SK-N-SH (cell line): ENCODE measurements around the gene USP12. TPM values are rescaled to one million over a fixed set of nuclear protein-coding genes. Genes with fewer than 3 reads are reported as not detected.

Experiments used
- CTCF ChIA-PET: fragments of 300-600, 350-600 bp; formaldehyde crosslinking; extraction: SDS; loops from one replicate; lab custom pipeline; 2021; lab: Yijun Ruan, JAX
- POLR2A ChIA-PET: fragments of 350-600 bp; sonication (Branson Sonifier 250); formaldehyde crosslinking; extraction: SDS; loops from one replicate; lab custom pipeline; 2020; ENCODE audit warnings: antibody characterized with exemption, inconsistent platforms; lab: Yijun Ruan, JAX
- DNase-seq: peaks from one replicate; pipeline ENCODE4 v3.0.0; 2012
- H2AFZ ChIP-seq: fragments of 200-600 bp; sonication (generic); 2 replicates; pipeline ENCODE4 v1.8.1; 2016; ENCODE audit warnings: antibody characterized with exemption, mild to moderate bottlenecking, low read depth
- H3F3A ChIP-seq: fragments of 200-600 bp; sonication (generic); replicated peaks from 2 replicates; pipeline ENCODE3; 2016; ENCODE audit warnings: antibody characterized with exemption, mild to moderate bottlenecking; ENCODE audit not compliant: insufficient read depth
- H3K27ac ChIP-seq, 2 experiments: fragments of 200-500 bp in 1 of 2; fragments of 200-600 bp in 1 of 2; sonication (Bioruptor generic) in 1 of 2; sonication (generic), shearing (Covaris generic) in 1 of 2; 2 replicates each; pipeline versions ENCODE4 v1.5.1 to v1.6.1; 2014 to 2016; ENCODE audit warnings: low read depth in 2 of 2, inconsistent platforms in 1 of 2, low read length in 1 of 2, mild to moderate bottlenecking in 1 of 2, mixed read lengths in 1 of 2
- H3K27me3 ChIP-seq: fragments of 200-600 bp; sonication (generic), shearing (Covaris generic); 2 replicates; pipeline ENCODE4 v1.6.1; 2016; ENCODE audit warnings: mixed run types; ENCODE audit not compliant: insufficient read depth
- H3K36me3 ChIP-seq, 2 experiments: fragments of 200-500 bp in 1 of 2; fragments of 200-600 bp in 1 of 2; sonication (Bioruptor generic) in 1 of 2; sonication (generic) in 1 of 2; replicated peaks in 1 of 2; 2 replicates each; pipeline versions ENCODE3 to v1.5.1; 2014 to 2016; ENCODE audit warnings: low read length in 1 of 2, mild to moderate bottlenecking in 1 of 2; ENCODE audit not compliant: insufficient read depth in 2 of 2, control insufficient read depth in 1 of 2
- H3K4me1 ChIP-seq, 2 experiments: fragments of 200-500 bp in 1 of 2; fragments of 200-600 bp in 1 of 2; sonication (Bioruptor generic) in 1 of 2; sonication (generic), shearing (Covaris generic) in 1 of 2; 2 replicates each; pipeline versions ENCODE4 v1.5.1 to v1.6.1; 2014 to 2016; ENCODE audit warnings: low read depth in 1 of 2, low read length in 1 of 2, mixed run types in 1 of 2; ENCODE audit not compliant: insufficient read depth in 2 of 2, control insufficient read depth in 1 of 2
- H3K4me2 ChIP-seq: fragments of 200-600 bp; sonication (generic), shearing (Covaris generic); 2 replicates; pipeline ENCODE4 v1.6.1; 2017; ENCODE audit warnings: mixed run types
- H3K4me3 ChIP-seq, 2 experiments: fragments of 200-500 bp in 1 of 2; fragments of 200-600 bp in 1 of 2; sonication (Bioruptor generic) in 1 of 2; sonication (generic), shearing (Covaris generic) in 1 of 2; 2 replicates each; pipeline versions ENCODE4 v1.5.1 to v1.8.1; 2014 to 2016; ENCODE audit warnings: low read depth in 2 of 2, inconsistent platforms in 1 of 2, low read length in 1 of 2, mild to moderate bottlenecking in 1 of 2, mixed read lengths in 1 of 2, moderate library complexity in 1 of 2
- H3K79me2 ChIP-seq: fragments of 200-600 bp; sonication (generic); 2 replicates; pipeline ENCODE4 v1.8.1; 2017; ENCODE audit warnings: mild to moderate bottlenecking; ENCODE audit not compliant: insufficient read depth
- H3K9ac ChIP-seq: fragments of 200-600 bp; sonication (generic); 2 replicates; pipeline ENCODE4 v1.6.1; 2017; ENCODE audit warnings: mixed run types
- H3K9me2 ChIP-seq: fragments of 200-600 bp; sonication (generic); 2 replicates; pipeline ENCODE4 v1.6.1; 2017; ENCODE audit warnings: mixed run types
- H3K9me3 ChIP-seq: fragments of 200-600 bp; sonication (generic); 2 replicates; pipeline ENCODE4 v1.6.1; 2017; ENCODE audit warnings: mixed run types, mild to moderate bottlenecking, moderate library complexity
- H4K20me1 ChIP-seq: fragments of 200-600 bp; sonication (generic); 2 replicates; pipeline ENCODE4 v1.6.1; 2017; ENCODE audit warnings: mild to moderate bottlenecking, mixed run types; ENCODE audit not compliant: insufficient read depth
- CHD2 ChIP-seq: fragments of 150-350 bp; IDR thresholded peaks from 2 replicates; pipeline ENCODE4 v1.6.1; 2018; ENCODE audit warnings: low read length; ENCODE audit not compliant: partially characterized antibody
- CTCF ChIP-seq: fragments of 200-600 bp; sonication (generic); IDR thresholded peaks from 2 replicates; pipeline ENCODE4 v1.6.1; 2017; ENCODE audit warnings: antibody characterized with exemption, mild to moderate bottlenecking, moderate library complexity
- ELF1 ChIP-seq: IDR thresholded peaks from 2 replicates; pipeline ENCODE4 v1.4.0; 2012
- EP300 ChIP-seq, 2 experiments: IDR thresholded peaks; 2 replicates each; pipeline versions ENCODE4 v1.4.0 to v1.6.1; 2012; ENCODE audit warnings: borderline replicate concordance in 1 of 2, low read depth in 1 of 2, low read length in 1 of 2
- FOXJ3 ChIP-seq: sonication (generic); formaldehyde crosslinking; IDR thresholded peaks from 2 replicates; pipeline ENCODE4 v1.5.1; 2020; ENCODE audit warnings: mild to moderate bottlenecking, missing genetic modification reagents
- FOXM1 ChIP-seq: IDR thresholded peaks from 2 replicates; pipeline ENCODE4 v1.4.0; 2012; ENCODE audit warnings: low read depth, mild to moderate bottlenecking
- GATA2 ChIP-seq: sonication (generic); formaldehyde crosslinking; IDR thresholded peaks from 2 replicates; pipeline ENCODE4 v1.5.0; 2020; ENCODE audit warnings: mild to moderate bottlenecking, missing genetic modification reagents
- MAX ChIP-seq: IDR thresholded peaks from 2 replicates; pipeline ENCODE4 v1.4.0; 2012; ENCODE audit warnings: low read depth
- NFIC ChIP-seq: IDR thresholded peaks from 2 replicates; pipeline ENCODE4 v1.4.0; 2012; ENCODE audit warnings: borderline replicate concordance
- NRF1 ChIP-seq: IDR thresholded peaks from 2 replicates; pipeline ENCODE4 v1.6.1; 2012; ENCODE audit warnings: low read depth, mild to moderate bottlenecking, low read length
- POLR2AphosphoS5 ChIP-seq: IDR thresholded peaks from 2 replicates; pipeline ENCODE4 v1.6.1; 2012; ENCODE audit warnings: low read depth, low read length
- RAD21 ChIP-seq: IDR thresholded peaks from 2 replicates; pipeline ENCODE4 v1.6.1; 2012; ENCODE audit warnings: mild to moderate bottlenecking, low read length
- REST ChIP-seq: IDR thresholded peaks from 2 replicates; pipeline ENCODE4 v1.6.1; 2012; ENCODE audit warnings: mild to moderate bottlenecking, low read depth, low read length, moderate library complexity
- RFX5 ChIP-seq: IDR thresholded peaks from 2 replicates; pipeline ENCODE4 v1.6.1; 2012; ENCODE audit warnings: mild to moderate bottlenecking, improper control_type of control experiment, low read length
- SMC3 ChIP-seq: IDR thresholded peaks from 2 replicates; pipeline ENCODE4 v1.6.1; 2012; ENCODE audit warnings: low read depth, low read length, improper control_type of control experiment
- TAF1 ChIP-seq: IDR thresholded peaks from 2 replicates; pipeline ENCODE4 v1.6.1; 2012; ENCODE audit warnings: low read depth, mild to moderate bottlenecking, low read length, moderate library complexity, borderline replicate concordance
- TCF12 ChIP-seq: IDR thresholded peaks from 2 replicates; pipeline ENCODE4 v1.4.0; 2012
- TEAD4 ChIP-seq: IDR thresholded peaks from 2 replicates; pipeline ENCODE4 v1.4.0; 2012; ENCODE audit warnings: mild to moderate bottlenecking, borderline replicate concordance; ENCODE audit not compliant: insufficient read depth
- USF1 ChIP-seq: IDR thresholded peaks from 2 replicates; pipeline ENCODE4 v1.4.0; 2012; ENCODE audit warnings: low read depth, borderline replicate concordance
- YY1 ChIP-seq: IDR thresholded peaks from 2 replicates; pipeline ENCODE4 v1.4.0; 2012; ENCODE audit warnings: low read depth, mild to moderate bottlenecking
- WGBS: methylation state at CpG from one replicate; pipeline ENCODE4 v1.1.6; 2017; ENCODE audit warnings: low lambda C conversion rate; 5-methylcytosine and 5-hydroxymethylcytosine counted together
- polyA plus RNA-seq, 3 experiments: library from polyadenylated mRNA; depleted of rRNA; stranded (reverse); fragments of >200 nt; gene quantifications; 2 replicates each; pipeline ENCODE4 v1.2.3, GENCODE V29; 2012

The USP12 gene
- polyA plus RNA-seq, 1 of the 3 experiments (the other 2 are of a cell fraction): 5.0 TPM

- DNase-seq: no peak
- Histone ChIP-seq H3K27me3 (no peaks in the 10 kb centered on the region), H3K36me3 (no peaks in the 10 kb centered on the region), H3F3A (peaks cover 12% of the 10 kb centered on the region), H3K4me2 (no peak overlapping the region), H3K9ac (no peak overlapping the region), H3K79me2 (no peaks in the 10 kb centered on the region), H3K9me3 (no peaks in the 10 kb centered on the region), H3K4me1 (peaks cover 5 to 9% of the 10 kb centered on the region in 2 experiments; a peak in 1 of 4 replicates), H3K9me2 (no peaks in the 10 kb centered on the region), H3K27ac (no peak overlapping the region), H4K20me1 (no peaks in the 10 kb centered on the region), H2AFZ (no peak overlapping the region), H3K4me3 (no peak overlapping the region)
- ChIA-PET CTCF (no interaction called here), POLR2A (no interaction called here)
- WGBS: 86% methylated on average over 14 of the region's 15 CpGs
- TF ChIP-seq POLR2AphosphoS5: no peak
- no peak for TF ChIP-seq SMC3
- no peak for TF ChIP-seq NRF1
- TF ChIP-seq MAX: no peak
- no peak for TF ChIP-seq NFIC
- TF ChIP-seq CHD2: no peak
Observed at GRCh38 chr13:27044837-27045570, 126.6 kb downstream of the USP12 start.

- Histone ChIP-seq H3K4me2 (peak overlapping the region; percentile 30; the same call in 1 of the 2 replicates), H4K20me1 (no peaks in the 10 kb centered on the region)
- CTCF ChIA-PET: no interaction called here
- TF ChIP-seq NFIC (peak; percentile 83), FOXJ3 (CRISPR knock-in tag) (no peak), ELF1 (no peak), YY1 (peak; percentile 49; the same call in 1 of the 2 replicates), REST (peak; percentile 50; the same call in 1 of the 2 replicates), TCF12 (peak; percentile 86), TAF1 (no peak), SMC3 (no peak), FOXM1 (no peak), CTCF (no peak), RAD21 (no peak), GATA2 (CRISPR knock-in tag) (no peak), NRF1 (no peak), RFX5 (no peak), TEAD4 (peak; percentile 75; the same call in 1 of the 2 replicates), USF1 (peak; percentile 56; the same call in 1 of the 2 replicates), EP300 (IDR thresholded peaks at IDR 0.05; ENCODE audit: borderline replicate concordance in 1 of 2, low read depth in 1 of 2, low read length in 1 of 2) (peak in 1 of 2 experiments; percentile 76; a peak in 2 of 4 replicates), MAX (peak; percentile 98)
Observed at GRCh38 chr13:27043013-27043412, 128.6 kb downstream of the USP12 start.

More at GRCh38 chr13:27043013-27043412, 128.6 kb downstream of the USP12 start:
- Histone ChIP-seq H3K9me2 (no peaks in the 10 kb centered on the region), H3K9ac (peak overlapping the region; percentile 12; the same call in 1 of the 2 replicates), H3K4me1 (peaks cover 9% of the 10 kb centered on the region in 2 experiments; a peak in 2 of 4 replicates), H3K9me3 (no peaks in the 10 kb centered on the region), H3K4me3 (0 out of 4 replicates have a peak overlapping the region, but pooled peaks of 1 of the 2 experiments have one; percentile 23), H3K27ac (peak overlapping the region; percentile 20 to 86; a peak in 3 of 4 replicates), H3K79me2 (no peaks in the 10 kb centered on the region), H3K36me3 (no peaks in the 10 kb centered on the region), H3K27me3 (no peaks in the 10 kb centered on the region), H2AFZ (peak overlapping the region; percentile 39; the same call in 1 of the 2 replicates), H3F3A (peaks cover 17% of the 10 kb centered on the region)
- POLR2A ChIA-PET: no interaction called here
- DNase-seq: peak; percentile 49
- WGBS: 22% methylated on average over 6 of the region's 6 CpGs
